Measurements from ENCODE around the gene CARMIL3.

DNA sequence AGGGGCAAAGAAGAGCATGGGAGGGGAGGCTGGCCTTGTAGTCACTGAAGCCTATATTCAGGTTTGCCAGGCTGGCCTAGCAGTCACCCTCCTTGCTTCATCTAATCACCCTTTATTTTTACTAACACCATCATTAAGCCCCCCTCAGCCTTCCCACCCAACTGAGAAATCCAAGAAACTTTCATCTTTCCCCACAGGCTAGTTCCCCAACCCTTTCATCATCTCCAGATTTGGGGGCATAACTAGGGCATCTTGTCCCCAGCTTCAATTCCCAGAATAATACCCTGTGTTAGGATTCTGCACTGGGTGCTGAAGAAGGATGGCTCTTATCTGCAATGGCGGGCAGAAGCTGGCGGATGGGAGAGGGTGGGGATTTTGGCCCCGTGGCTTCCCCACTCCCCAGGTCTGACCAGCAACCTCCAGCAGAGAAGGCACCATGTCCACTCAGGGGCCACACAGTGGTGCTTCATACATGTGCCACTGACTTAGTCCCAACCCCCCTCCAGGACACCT lies 49.2 kb downstream of the CARMIL3 start:
- TF ChIP-seq, protein P1, sequence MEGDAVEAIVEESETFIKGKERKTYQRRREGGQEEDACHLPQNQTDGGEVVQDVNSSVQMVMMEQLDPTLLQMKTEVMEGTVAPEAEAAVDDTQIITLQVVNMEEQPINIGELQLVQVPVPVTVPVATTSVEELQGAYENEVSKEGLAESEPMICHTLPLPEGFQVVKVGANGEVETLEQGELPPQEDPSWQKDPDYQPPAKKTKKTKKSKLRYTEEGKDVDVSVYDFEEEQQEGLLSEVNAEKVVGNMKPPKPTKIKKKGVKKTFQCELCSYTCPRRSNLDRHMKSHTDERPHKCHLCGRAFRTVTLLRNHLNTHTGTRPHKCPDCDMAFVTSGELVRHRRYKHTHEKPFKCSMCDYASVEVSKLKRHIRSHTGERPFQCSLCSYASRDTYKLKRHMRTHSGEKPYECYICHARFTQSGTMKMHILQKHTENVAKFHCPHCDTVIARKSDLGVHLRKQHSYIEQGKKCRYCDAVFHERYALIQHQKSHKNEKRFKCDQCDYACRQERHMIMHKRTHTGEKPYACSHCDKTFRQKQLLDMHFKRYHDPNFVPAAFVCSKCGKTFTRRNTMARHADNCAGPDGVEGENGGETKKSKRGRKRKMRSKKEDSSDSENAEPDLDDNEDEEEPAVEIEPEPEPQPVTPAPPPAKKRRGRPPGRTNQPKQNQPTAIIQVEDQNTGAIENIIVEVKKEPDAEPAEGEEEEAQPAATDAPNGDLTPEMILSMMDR (IDR thresholded peaks at IDR 0.05), result no peak
- no peak for TF ChIP-seq ZFX (IDR thresholded peaks at IDR 0.05; ENCODE audit: borderline replicate concordance)
